A549 treated with GW870086 at 1 μM for 4 hours (cell line): ENCODE data around the gene GEN1. TPM values are rescaled to one million over a fixed set of nuclear protein-coding genes. Genes with fewer than 3 reads are reported as not detected.

Source experiments
- total RNA-seq: library from RNA; stranded (reverse); fragments of 200-300 nt; extraction: Qiagen RNA extraction; gene quantifications from 5 replicates; pipeline ENCODE4 v1.2.3, GENCODE V29; 2022; ENCODE audit warnings: low read depth

The GEN1 gene
- 8.9 to 14.4 TPM (median 12.9 TPM) in 5 replicates for total RNA-seq

DNA sequence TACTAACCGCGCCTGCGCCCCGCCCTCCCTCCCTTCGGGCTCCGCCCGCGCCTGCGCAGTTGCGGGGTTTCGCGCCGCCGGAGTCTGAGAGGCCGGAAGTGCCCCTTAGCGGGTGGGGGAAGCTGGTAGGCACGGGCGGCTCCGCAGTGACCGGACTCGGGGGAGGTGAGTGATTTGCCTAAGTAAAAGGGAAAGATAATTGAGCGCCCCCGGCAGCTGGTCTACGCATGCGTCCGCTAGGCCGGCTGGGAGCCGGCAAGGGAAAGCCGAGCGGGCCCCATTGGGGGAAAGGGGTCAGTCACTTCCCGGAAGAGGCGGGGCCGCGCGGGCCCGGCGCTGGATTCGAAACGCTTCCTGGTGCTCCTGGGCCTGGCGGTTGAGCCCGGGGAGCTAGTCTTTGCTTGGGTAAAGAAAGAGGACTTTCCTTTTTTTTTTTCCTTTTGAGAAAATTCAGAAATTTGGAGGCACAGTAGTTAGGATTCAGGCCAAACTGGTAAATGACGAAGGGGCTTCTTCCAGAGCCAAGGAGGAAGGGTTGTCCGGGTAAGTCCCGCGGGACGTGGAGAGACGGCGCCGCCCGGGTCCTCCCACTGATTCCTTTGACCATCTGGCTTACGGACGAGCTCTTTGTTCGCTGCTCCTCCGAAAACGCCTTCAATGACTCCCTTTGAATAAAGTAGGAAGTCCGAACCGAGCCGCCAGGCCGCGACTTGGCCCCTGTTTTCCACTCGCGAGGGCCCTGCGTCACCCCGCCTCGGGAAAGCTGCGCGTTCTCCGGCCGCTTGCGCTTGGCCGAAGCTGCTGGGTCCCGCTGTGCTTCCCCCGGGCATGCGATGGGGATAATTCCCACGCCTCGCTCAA is at the start of gene GEN1, which contains the start of gene SMC6:
TSS of gene GEN1 (plus strand) at position 336 of the 861 bp plus-strand sequence. CDS start 5,806 bp downstream, outside the sequence.
TSS of gene SMC6 (minus strand) at position 8 of the 861 bp plus-strand sequence. CDS start 7,864 bp downstream, outside the sequence.

GRCh38 chr2:17816396-17817245 is 62.7 kb downstream of the GEN1 start, which contains the start of gene MSGN1:
Gene MSGN1 (plus strand): TSS chr2:17816460. CDS start chr2:17816519, 59 bp downstream.

Other genes starting within 250 kb of the GEN1 start
- not detected in 5 replicates for gene RAD51AP2, start 235.7 kb upstream of the GEN1 start, total RNA-seq
- not detected in 5 replicates for gene VSNL1, start 213.4 kb upstream of the GEN1 start, total RNA-seq
- 22.6 to 33.4 TPM (median 30.2 TPM) in 5 replicates for gene SMC6, start 328 bp upstream of the GEN1 start, total RNA-seq
- gene MSGN1, start 62.3 kb downstream of the GEN1 start, total RNA-seq = not detected in 5 replicates
- 1.1 to 1.5 TPM (median 1.3 TPM) in 5 replicates for gene KCNS3, start 124.5 kb downstream of the GEN1 start, total RNA-seq